Measurements from ENCODE around the gene STPG3.

Gene STPG3

GRCh38 chr9:137251194-137251461 lies at the start of gene STPG3:
Gene STPG3 (plus strand): TSS chr9:137251286. CDS start chr9:137251287, 1 bp downstream.
- DNase-seq, result no peak

- no peak for DNase-seq
Measured at GRCh38 chr9:137202966-137203365, 48.1 kb upstream of the STPG3 start.

- no peak for DNase-seq
Measured at GRCh38 chr9:137204731-137205125, 46.4 kb upstream of the STPG3 start.

- peak; percentile 84 for DNase-seq
Measured at GRCh38 chr9:137205126-137206069, 45.7 kb upstream of the STPG3 start, which contains the start of the genes NDOR1 and TMEM203. Gene NDOR1 (plus strand): TSS chr9:137205700. CDS start chr9:137205778, 78 bp downstream. Gene TMEM203 (minus strand): TSS chr9:137205648. CDS start chr9:137205414, 234 bp downstream.

- no peak for DNase-seq
Measured at GRCh38 chr9:137206602-137207001, 44.5 kb upstream of the STPG3 start.

GRCh38 chr9:137211532-137211931 lies 39.6 kb upstream of the STPG3 start:
- no peak for DNase-seq

- DNase-seq, result no peak
Measured at GRCh38 chr9:137212520-137212919, 38.6 kb upstream of the STPG3 start.

- no peak for DNase-seq
Measured at GRCh38 chr9:137213160-137214060, 37.7 kb upstream of the STPG3 start.

- DNase-seq, result no peak
Measured at GRCh38 chr9:137214620-137215019, 36.5 kb upstream of the STPG3 start.

- no peak for DNase-seq
Measured at GRCh38 chr9:137215196-137215986, 35.7 kb upstream of the STPG3 start.

- DNase-seq, result no peak
Measured at GRCh38 chr9:137216188-137216965, 34.7 kb upstream of the STPG3 start.

GRCh38 chr9:137217276-137218211 lies 33.5 kb upstream of the STPG3 start:
- peak; percentile 78 for DNase-seq

- DNase-seq, result no peak
Measured at GRCh38 chr9:137218212-137218753, 32.8 kb upstream of the STPG3 start.

- DNase-seq, result no peak
Measured at GRCh38 chr9:137218754-137219271, 32.3 kb upstream of the STPG3 start.

- no peak for DNase-seq
Measured at GRCh38 chr9:137219757-137220316, 31.2 kb upstream of the STPG3 start.

- DNase-seq, result no peak
Measured at GRCh38 chr9:137220317-137221094, 30.6 kb upstream of the STPG3 start.

- DNase-seq, result no peak
Measured at GRCh38 chr9:137221095-137221505, 30.0 kb upstream of the STPG3 start.

- peak; percentile 43 for DNase-seq
Measured at GRCh38 chr9:137221506-137222111, 29.5 kb upstream of the STPG3 start.

All from NCI-H510A (cell line).